CD4-positive, alpha-beta T cell treated with Interleukin-12 subunit alpha and Interleukin-12 subunit beta, for 1 hour (primary cell): Measurements from ENCODE around the gene ITGAX.

Experiments used
- DNase-seq: peaks from one replicate; pipeline ENCODE4 v3.0.0-alpha.2; 2020

ITGAX gene

GRCh38 chr16:31376705-31377104 lies 21.7 kb downstream of the ITGAX start:
- no peak for DNase-seq

GRCh38 chr16:31377210-31377903 lies 22.4 kb downstream of the ITGAX start:
- peak; percentile 14 for DNase-seq

DNA sequence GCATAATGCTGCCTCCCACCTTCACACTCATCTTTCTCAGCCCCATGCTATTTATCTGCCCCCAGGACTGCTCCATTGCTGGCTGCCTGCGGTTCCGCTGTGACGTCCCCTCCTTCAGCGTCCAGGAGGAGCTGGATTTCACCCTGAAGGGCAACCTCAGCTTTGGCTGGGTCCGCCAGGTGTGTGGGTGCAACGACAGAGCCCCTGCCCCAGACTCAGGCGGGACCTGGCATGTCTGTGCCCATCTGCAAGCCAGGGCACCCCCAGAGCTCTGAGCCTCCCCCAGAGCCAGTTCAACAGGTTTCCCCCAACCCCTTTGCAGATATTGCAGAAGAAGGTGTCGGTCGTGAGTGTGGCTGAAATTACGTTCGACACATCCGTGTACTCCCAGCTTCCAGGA lies 25.2 kb downstream of the ITGAX start:
- DNase-seq, result no peak

GRCh38 chr16:31382485-31383161 lies 27.6 kb downstream of the ITGAX start:
- peak; percentile 67 for DNase-seq

- DNase-seq, result no peak
Measured at GRCh38 chr16:31385680-31386079, 30.7 kb downstream of the ITGAX start.

- peak; percentile 33 for DNase-seq
Measured at GRCh38 chr16:31386157-31386984, 31.4 kb downstream of the ITGAX start.

GRCh38 chr16:31388535-31388934 lies 33.6 kb downstream of the ITGAX start:
- no peak for DNase-seq

GRCh38 chr16:31390504-31391041 lies 35.6 kb downstream of the ITGAX start:
- DNase-seq, result no peak

DNA sequence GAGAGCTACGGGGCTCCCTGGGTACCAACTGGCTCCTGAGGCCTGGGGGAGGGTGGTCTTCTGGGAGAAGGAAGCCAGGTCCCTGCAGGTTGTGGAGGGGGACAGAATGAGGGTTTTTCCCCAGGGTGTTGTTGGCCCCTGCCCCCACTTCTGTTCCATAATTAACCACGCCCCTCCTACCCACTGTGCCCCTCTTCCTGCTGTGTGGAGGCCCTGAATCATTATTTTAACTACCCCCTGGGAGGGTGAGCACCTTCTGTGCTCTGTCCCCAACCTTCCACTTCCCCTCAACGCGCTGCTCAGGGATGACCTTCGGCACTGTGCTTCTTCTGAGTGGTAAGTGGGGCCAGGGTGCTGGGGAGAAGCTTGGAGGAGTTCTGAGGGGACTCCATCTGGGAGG lies 38.1 kb downstream of the ITGAX start, which contains the start of gene ITGAD:
ITGAD (plus strand) TSS at position 280 of the 400 bp plus-strand sequence; CDS start at position 306, 26 bp downstream.
- no peak for DNase-seq

GRCh38 chr16:31395647-31396046 lies 40.7 kb downstream of the ITGAX start:
- DNase-seq, result no peak

- DNase-seq, result no peak
Measured at GRCh38 chr16:31397096-31397660, 42.2 kb downstream of the ITGAX start.

- DNase-seq, result no peak
Measured at GRCh38 chr16:31397701-31398100, 42.7 kb downstream of the ITGAX start.

DNA sequence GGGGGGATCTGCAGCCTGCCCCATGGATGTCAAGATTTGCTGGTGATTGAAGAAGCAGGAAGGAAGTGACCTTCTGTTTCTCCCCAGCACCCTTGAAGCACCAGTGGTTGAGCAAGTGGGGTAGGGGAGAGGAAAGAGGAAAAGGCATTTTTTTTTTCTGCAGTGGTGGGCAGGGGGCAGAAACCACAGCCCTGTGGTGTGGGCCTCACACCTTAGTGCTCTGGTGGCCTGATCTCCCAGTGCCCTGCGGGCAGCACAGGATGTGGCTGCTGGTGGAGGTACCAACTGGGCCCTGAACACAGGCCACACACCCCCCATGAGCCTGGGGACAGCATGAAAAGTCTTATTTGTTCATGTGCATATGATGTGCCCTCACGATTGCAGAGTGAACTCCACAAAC lies 45.2 kb downstream of the ITGAX start:
- peak; percentile 24 for DNase-seq

GRCh38 chr16:31401436-31401835 lies 46.5 kb downstream of the ITGAX start:
- no peak for DNase-seq

DNA sequence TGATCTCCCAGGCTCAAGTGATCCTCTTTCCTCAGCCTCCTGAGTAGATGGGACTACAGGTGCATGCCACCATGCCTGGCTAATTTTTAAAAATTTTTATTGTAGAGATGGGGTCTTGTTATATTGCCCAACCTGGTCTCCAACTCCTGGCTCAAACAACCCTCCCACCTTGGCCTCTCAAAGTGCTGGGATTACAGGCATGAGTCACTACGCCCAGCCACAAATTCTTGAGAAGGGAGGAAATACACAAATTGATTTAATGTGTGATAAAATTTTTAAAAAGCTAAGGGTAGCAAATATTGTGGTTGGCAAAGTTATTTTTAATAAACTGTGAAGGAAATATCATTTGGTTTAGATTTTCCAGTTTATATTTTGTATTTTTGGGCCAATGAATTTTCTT lies 47.7 kb downstream of the ITGAX start:
- no peak for DNase-seq

- DNase-seq, result no peak
Measured at GRCh38 chr16:31403590-31404352, 48.8 kb downstream of the ITGAX start.

DNA sequence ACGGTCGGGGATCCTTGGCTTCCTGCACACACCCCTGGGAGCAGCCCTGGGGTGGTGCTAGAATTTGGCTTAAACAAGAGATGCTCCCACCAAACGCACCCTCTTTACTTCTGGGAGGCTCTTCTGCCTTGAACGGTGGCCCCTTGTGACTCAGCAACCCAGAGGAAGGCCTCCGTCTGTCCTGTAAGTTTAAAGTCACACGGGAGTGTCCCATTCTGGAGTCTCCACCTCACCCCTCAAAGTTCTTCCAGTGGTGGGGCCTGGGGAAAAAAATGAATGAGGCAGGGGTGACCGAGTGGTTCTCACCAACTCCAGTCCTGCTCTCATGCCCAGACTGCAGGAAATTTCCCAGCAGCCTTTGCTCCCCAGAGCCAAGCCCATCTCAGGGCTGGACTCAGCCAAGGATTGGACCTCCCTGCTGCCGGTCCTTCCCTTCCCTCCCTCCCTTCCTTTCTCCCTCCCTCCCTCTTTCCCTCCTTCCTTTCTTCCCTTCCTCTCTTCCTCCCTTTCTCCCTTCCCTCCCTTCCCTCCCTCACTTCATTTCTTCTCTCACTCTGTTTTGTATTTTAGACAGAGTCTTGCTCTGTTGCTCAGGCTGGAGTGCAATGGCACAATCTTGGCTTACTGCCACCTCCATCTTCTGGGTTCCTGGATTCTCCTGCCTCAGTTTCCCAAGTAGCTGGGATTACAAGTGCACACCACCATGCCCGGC lies 49.5 kb downstream of the ITGAX start:
- DNase-seq, result no peak

DNA sequence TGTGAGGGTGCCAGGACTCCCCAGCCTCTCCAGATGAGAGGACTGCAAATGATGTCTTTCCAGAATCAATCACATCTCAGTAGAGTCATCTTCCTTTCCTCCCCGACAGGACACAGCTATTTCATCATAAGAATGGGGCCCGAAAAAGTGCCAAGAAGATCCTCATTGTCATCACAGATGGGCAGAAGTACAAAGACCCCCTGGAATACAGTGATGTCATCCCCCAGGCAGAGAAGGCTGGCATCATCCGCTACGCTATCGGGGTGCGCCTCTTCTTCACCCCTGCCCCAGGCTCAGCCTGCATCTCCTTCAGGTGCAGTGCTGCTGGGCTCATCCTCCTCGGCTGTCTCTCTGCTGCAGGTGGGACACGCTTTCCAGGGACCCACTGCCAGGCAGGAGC lies 52.4 kb downstream of the ITGAX start:
- DNase-seq, result no peak

GRCh38 chr16:31409433-31409832 lies 54.5 kb downstream of the ITGAX start:
- DNase-seq, result no peak

DNA sequence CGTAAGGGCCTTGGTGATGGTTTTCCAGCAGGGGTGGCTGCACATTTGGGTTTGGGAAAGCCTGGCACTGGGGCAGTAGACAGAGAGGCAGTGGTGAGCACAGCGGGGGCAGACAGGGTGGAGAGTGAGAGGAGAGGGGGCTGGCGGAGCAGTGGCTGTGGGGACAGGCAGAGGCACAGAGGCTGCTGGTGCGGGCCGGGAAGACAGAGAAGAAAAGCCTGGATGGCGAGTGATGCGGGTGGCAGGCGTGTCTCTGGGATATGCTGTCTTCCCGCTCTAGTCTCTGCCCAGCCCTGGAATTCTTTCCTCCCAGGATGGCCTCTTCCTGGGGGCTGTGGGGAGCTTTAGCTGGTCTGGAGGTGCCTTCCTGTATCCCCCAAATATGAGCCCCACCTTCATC lies 55.1 kb downstream of the ITGAX start:
- no peak for DNase-seq

GRCh38 chr16:31411024-31411844 lies 56.3 kb downstream of the ITGAX start:
- no peak for DNase-seq
